Esophagus squamous epithelium (tissue), 5 donors: ENCODE results near the gene EXOSC3. TPM values are rescaled to one million over a fixed set of nuclear protein-coding genes. Genes with fewer than 3 reads are reported as not detected.
"Not testable (repeated sequence)": the region's sequence is repeated elsewhere in the genome, so short reads cannot be mapped to it uniquely, and the experiment has no call there.

Source experiments
- DNase-seq: peaks from one replicate; lab custom pipeline; 2025; lab: John Stamatoyannopoulos, UW
- H3K27ac ChIP-seq, 4 donors: fragments of 200-600 bp; sonication (generic); one replicate each; pipeline ENCODE4 v1.5.1; 2016 to 2019; ENCODE audit warnings: mild to moderate bottlenecking in 1 of 4
- H3K27me3 ChIP-seq, 4 donors: fragments of 200-600 bp; sonication (generic); 1 replicate in 3 of 4; 2 replicates in 1 of 4; pipeline versions ENCODE4 v1.5.1 to v1.6.0; 2017 to 2021; ENCODE audit warnings: antibody characterized with exemption in 1 of 4
- H3K36me3 ChIP-seq, 3 donors: fragments of 200-600 bp; sonication (generic); one replicate each; pipeline ENCODE4 v1.5.1; 2016 to 2019
- H3K4me1 ChIP-seq, 3 donors: fragments of 200-600 bp; sonication (generic); one replicate each; pipeline ENCODE4 v1.5.1; 2017 to 2019
- H3K4me3 ChIP-seq, 4 donors: fragments of 200-600 bp; sonication (generic); 1 replicate in 3 of 4; 2 replicates in 1 of 4; pipeline ENCODE4 v1.5.1; 2016 to 2019; ENCODE audit warnings: mild to moderate bottlenecking in 2 of 4, moderate library complexity in 1 of 4
- H3K9me3 ChIP-seq, 3 donors: fragments of 200-600 bp; sonication (generic); one replicate each; pipeline ENCODE4 v1.5.1; 2016 to 2019
- POLR2A ChIP-seq, 4 donors: fragments of 450-650 bp; IDR thresholded peaks; one replicate each; pipeline ENCODE4 v1.6.1; 2017; ENCODE audit warnings: antibody characterized with exemption in 4 of 4, mild to moderate bottlenecking in 4 of 4, moderate library complexity in 3 of 4
- WGBS, 2 donors: methylation state at CpG; one replicate each; pipeline ENCODE4 v1.1.5; 2018; 5-methylcytosine and 5-hydroxymethylcytosine counted together
- intact Hi-C: fragments of 100-400 bp; cut with DNase I; formaldehyde crosslinking; loops from one replicate; pipeline ENCODE4 v1.15.0; 2022
- total RNA-seq, 4 donors: library from RNA; depleted of rRNA; stranded (reverse); fragments of >200 nt; gene quantifications; one replicate each; pipeline ENCODE4 v1.1.0, GENCODE V29; 2016
- TF ChIP-seq, protein P1 (sequence below), 6 experiments: fragments of 450-650 bp in 4 of 6; fragments of 200-600 bp in 2 of 6; sonication (generic) in 2 of 6; IDR thresholded peaks; one replicate each; pipeline ENCODE4 v1.5.1; 2016 to 2019; ENCODE audit warnings: antibody characterized with exemption in 6 of 6, mild to moderate bottlenecking in 4 of 6, moderate library complexity in 4 of 6
- donor health status: DM: yes; HTN: yes; CAD: no.

Gene EXOSC3
- total RNA-seq, 4 donors from 2014 or later = 26.1 to 51.8 (median 36.6) TPM

DNA sequence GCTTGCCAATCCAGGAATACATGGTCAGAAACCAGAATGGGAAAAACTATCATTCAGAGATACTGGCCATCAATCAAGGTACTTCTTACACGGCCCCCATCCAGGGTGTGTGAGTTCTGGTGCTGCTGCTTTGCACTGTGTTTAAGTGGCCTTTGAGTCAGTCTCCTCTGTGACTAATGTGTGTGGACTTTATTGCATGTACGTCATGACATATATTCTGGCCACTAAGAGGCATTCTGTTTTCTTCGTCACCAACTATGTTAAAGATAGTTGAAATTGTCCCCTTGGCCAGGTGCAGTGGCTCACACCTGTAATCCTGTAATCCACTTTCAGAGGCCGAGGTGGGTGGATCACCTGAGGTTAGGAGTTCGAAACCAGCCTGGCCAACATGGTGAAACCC is 8.5 kb downstream of the EXOSC3 start:
- no peak for DNase-seq
- Histone ChIP-seq H3K4me1 (peaks cover 0 to 6% (median 0%) of the 10 kb centered on the region in 3 donors), H3K36me3 (peaks cover 0 to 100% (median 20%) of the 10 kb centered on the region in 3 donors), H3K9me3 (no peaks in the 10 kb centered on the region), H3K27ac (no peak overlapping the region), H3K4me3 (no peak overlapping the region), H3K27me3 (no peaks in the 10 kb centered on the region)
- intact Hi-C loops = no loop called here
- whole genome bisulfite sequencing, 2 donors = 84 to 85% methylated on average over 3 to 5 of the region's 5 CpGs
- TF ChIP-seq, protein P1, sequence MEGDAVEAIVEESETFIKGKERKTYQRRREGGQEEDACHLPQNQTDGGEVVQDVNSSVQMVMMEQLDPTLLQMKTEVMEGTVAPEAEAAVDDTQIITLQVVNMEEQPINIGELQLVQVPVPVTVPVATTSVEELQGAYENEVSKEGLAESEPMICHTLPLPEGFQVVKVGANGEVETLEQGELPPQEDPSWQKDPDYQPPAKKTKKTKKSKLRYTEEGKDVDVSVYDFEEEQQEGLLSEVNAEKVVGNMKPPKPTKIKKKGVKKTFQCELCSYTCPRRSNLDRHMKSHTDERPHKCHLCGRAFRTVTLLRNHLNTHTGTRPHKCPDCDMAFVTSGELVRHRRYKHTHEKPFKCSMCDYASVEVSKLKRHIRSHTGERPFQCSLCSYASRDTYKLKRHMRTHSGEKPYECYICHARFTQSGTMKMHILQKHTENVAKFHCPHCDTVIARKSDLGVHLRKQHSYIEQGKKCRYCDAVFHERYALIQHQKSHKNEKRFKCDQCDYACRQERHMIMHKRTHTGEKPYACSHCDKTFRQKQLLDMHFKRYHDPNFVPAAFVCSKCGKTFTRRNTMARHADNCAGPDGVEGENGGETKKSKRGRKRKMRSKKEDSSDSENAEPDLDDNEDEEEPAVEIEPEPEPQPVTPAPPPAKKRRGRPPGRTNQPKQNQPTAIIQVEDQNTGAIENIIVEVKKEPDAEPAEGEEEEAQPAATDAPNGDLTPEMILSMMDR (IDR thresholded peaks at IDR 0.05) = no peak
- TF ChIP-seq POLR2A (IDR thresholded peaks at IDR 0.05) = no peak

DNA sequence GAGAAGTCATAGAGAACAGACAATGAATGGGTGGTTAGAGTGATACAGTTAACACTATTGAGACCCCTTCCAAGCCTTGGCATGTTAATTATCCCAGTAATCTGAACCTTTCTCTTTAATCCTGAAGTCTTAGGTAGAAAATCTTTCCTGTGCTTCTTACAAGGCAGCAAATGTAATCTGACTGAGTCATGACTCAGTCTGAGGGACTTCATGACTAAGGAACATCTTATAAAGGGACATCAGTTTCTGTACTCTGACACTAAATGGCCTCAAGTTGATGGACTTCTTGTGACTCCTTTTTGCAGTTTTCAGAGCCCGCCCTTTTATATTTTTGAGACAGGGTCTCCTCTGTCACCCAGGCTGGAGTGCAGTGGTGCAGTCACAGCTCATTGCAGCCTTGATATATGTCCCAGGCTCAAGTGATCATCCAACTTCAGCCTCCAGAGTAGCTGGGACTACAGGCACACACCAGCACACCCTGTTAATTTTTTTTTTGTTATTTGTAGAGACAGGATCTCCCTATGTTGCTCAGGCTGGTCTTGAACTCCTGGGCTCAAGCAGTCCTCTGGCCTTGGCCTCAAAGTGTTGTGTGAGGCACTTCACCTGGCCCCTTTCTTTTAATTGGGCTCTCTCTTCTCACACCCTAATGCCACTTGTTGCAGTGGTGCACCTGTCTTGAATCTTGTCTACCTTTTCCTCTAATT is 9.5 kb downstream of the EXOSC3 start:
- Histone ChIP-seq H3K27ac (no peak overlapping the region), H3K4me3 (no peak overlapping the region), H3K27me3 (no peaks in the 10 kb centered on the region), H3K4me1 (peaks cover 0 to 6% (median 0%) of the 10 kb centered on the region in 3 donors), H3K9me3 (no peaks in the 10 kb centered on the region), H3K36me3 (peaks cover 0 to 100% (median 25%) of the 10 kb centered on the region in 3 donors)
- DNase-seq = no peak
- no peak for TF ChIP-seq POLR2A (IDR thresholded peaks at IDR 0.05)
- TF ChIP-seq, protein P1 (IDR thresholded peaks at IDR 0.05) = no peak
- intact Hi-C loops = no loop called here
- 90 to 100% methylated on average over 1 of the region's 1 CpG for WGBS, 2 donors

DNA sequence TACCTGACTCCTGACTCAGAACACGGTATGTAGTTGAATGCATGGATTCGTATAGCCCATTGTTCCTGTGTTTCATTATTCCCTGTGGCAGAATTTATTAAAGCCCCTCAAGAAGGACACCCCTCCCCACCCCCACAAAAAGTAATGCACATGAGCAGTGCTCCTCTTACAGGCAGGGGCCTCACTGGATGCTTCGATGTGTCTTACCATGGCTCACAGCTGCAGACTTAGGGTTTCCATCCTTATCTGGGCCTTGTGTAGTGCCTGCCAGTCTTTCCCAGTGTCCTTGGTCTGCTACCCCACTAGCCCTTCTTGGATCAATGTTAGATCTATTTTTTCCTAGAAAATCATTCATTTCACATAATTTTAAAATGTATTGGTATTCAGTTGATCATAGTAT is 14.9 kb downstream of the EXOSC3 start:
- 94 to 96% methylated on average over 3 of the region's 3 CpGs for WGBS, 2 donors
- Histone ChIP-seq H3K36me3 (peaks cover 0 to 68% (median 13%) of the 10 kb centered on the region in 3 donors), H3K27ac (no peak overlapping the region), H3K4me1 (no peaks in the 10 kb centered on the region), H3K27me3 (no peaks in the 10 kb centered on the region), H3K4me3 (no peak overlapping the region), H3K9me3 (no peaks in the 10 kb centered on the region)
- intact Hi-C loops = no loop called here
- no peak for DNase-seq
- TF ChIP-seq, protein P1 (IDR thresholded peaks at IDR 0.05) = no peak
- TF ChIP-seq POLR2A (IDR thresholded peaks at IDR 0.05) = no peak

DNA sequence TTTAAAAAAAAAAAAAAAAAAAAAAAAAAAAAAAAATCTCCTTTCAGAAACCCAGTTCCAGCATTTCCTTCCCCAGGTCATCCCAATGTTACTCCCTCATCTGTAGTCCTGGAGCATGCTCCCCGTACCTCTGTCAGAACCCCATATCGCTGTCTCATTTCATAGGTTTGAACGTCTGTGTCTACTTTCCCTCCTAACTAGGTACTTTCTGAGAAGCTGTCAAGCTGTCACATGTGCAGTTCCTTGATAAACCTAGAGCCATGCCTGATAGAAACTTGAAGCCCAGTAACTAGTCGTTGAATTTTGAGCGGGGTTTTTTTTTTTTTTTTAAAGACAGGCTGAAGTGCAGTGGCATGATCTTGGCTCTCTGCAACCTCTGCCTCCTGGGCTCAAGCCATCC is 15.6 kb downstream of the EXOSC3 start:
- intact Hi-C loops = no loop called here
- WGBS, 2 donors = 78 to 83% methylated on average over 5 of the region's 5 CpGs
- peaks cover 0 to 68% (median 13%) of the 10 kb centered on the region in 3 donors for H3K36me3 ChIP-seq
- no peaks in the 10 kb centered on the region for H3K27me3 ChIP-seq
- no peak overlapping the region for H3K4me3 ChIP-seq
- TF ChIP-seq, protein P1 (IDR thresholded peaks at IDR 0.05) = no peak
- TF ChIP-seq POLR2A (IDR thresholded peaks at IDR 0.05) = no peak
- no peak overlapping the region for H3K27ac ChIP-seq
- no peaks in the 10 kb centered on the region for H3K9me3 ChIP-seq
- no peaks in the 10 kb centered on the region for H3K4me1 ChIP-seq
- no peak for DNase-seq

DNA sequence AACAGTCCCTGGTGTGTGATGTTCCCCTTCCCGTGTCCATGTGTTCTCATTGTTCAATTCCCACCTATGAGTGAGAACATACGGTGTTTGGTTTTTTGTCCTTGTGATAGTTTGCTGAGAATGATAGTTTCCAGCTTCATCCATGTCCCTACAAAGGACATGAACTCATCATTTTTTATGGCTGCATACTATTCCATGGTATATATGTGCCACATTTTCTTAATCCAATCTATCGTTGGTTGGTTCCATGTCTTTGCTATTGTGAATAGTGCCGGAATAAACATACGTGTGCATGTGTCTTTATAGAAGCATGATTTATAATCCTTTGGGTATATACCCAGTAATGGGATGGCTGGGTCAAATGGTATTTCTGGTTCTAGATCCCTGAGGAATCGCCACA is 19.6 kb downstream of the EXOSC3 start:
- H3K36me3 ChIP-seq = peaks cover 0 to 37% (median 0%) of the 10 kb centered on the region in 3 donors
- H3K4me3 ChIP-seq, intact Hi-C loops, H3K4me1 ChIP-seq, DNase-seq, H3K9me3 ChIP-seq, H3K27ac ChIP-seq, H3K27me3 ChIP-seq: not testable (repeated sequence)
- WGBS, 2 donors = 76 to 96% methylated on average over 5 to 6 of the region's 6 CpGs
